A673 (cell line): Measurements from ENCODE around the gene HOXA4. TPM values are rescaled to one million over a fixed set of nuclear protein-coding genes. Genes with fewer than 3 reads are reported as not detected.

Source experiments
- BruUV-seq: library from RNA; stranded (reverse); fragments of 400-500 nt; replicated peaks from 2 replicates; lab custom pipeline; 2021; lab: Mats Ljungman, UMichigan
- CTCF ChIA-PET: fragments of 300-600 bp; sonication (Branson Sonifier 250); formaldehyde crosslinking; loops from one replicate; lab custom pipeline; 2022; ENCODE audit warnings: antibody characterized with exemption; lab: Charles Lee
- POLR2A ChIA-PET: fragments of 300-600 bp; sonication (Branson Sonifier 250); formaldehyde crosslinking; loops from one replicate; lab custom pipeline; 2022; ENCODE audit warnings: antibody characterized with exemption; ENCODE audit not compliant: low non-redundant PET; lab: Charles Lee
- DNase-seq: peaks from one replicate; pipeline ENCODE4 v3.0.0-alpha.2; 2015; ENCODE audit warnings: low spot score
- H3K27ac ChIP-seq: fragments of 200-600 bp; sonication (generic); 2 replicates; pipeline ENCODE4 v1.5.1; 2016; ENCODE audit warnings: mixed run types, low read depth, mild to moderate bottlenecking, mixed read lengths, antibody characterized with exemption, low read length; ENCODE audit not compliant: poor library complexity, severe bottlenecking
- H3K27me3 ChIP-seq: fragments of 200-600 bp; sonication (generic); replicated peaks from 2 replicates; pipeline ENCODE4 v1.6.1; 2017; ENCODE audit warnings: mixed run types, low read depth, mild to moderate bottlenecking, mixed read lengths, antibody characterized with exemption, low read length; ENCODE audit not compliant: insufficient read depth, poor library complexity
- H3K36me3 ChIP-seq: fragments of 200-600 bp; sonication (generic); 2 replicates; pipeline ENCODE4 v1.6.1; 2016; ENCODE audit warnings: mixed run types, mild to moderate bottlenecking, mixed read lengths, antibody characterized with exemption, low read length; ENCODE audit not compliant: insufficient read depth, poor library complexity, severe bottlenecking
- H3K4me1 ChIP-seq: fragments of 200-600 bp; sonication (generic); 2 replicates; pipeline ENCODE4 v1.6.1; 2017; ENCODE audit warnings: mixed run types, mild to moderate bottlenecking, mixed read lengths, antibody characterized with exemption, low read length; ENCODE audit not compliant: insufficient read depth, poor library complexity, severe bottlenecking
- H3K4me3 ChIP-seq: fragments of 200-600 bp; sonication (generic); 2 replicates; pipeline ENCODE4 v1.5.1; 2016; ENCODE audit warnings: low read depth, mixed run types, mild to moderate bottlenecking, mixed read lengths, low read length; ENCODE audit not compliant: poor library complexity, severe bottlenecking
- H3K9me3 ChIP-seq: fragments of 200-600 bp; sonication (generic); 2 replicates; pipeline ENCODE4 v1.6.1; 2016; ENCODE audit warnings: mixed run types, low read depth, mild to moderate bottlenecking, mixed read lengths, antibody characterized with exemption, low read length; ENCODE audit not compliant: poor library complexity, severe bottlenecking
- CTCF ChIP-seq: fragments of 300-800, 200-600 bp; sonication (generic); conservative IDR thresholded peaks from 2 replicates; pipeline ENCODE4 v1.5.1; 2017; ENCODE audit warnings: low read depth, mild to moderate bottlenecking, antibody characterized with exemption, low read length, moderate library complexity, mixed read lengths
- EZH2 ChIP-seq: fragments of 200-600 bp; sonication (generic); IDR thresholded peaks from 2 replicates; pipeline ENCODE4 v1.6.1; 2017; ENCODE audit warnings: borderline replicate concordance, low read depth, mild to moderate bottlenecking, mixed read lengths, antibody characterized with exemption, low read length; ENCODE audit not compliant: poor library complexity, severe bottlenecking
- intact Hi-C: fragments of 100-400 bp; cut with micrococcal nuclease; formaldehyde crosslinking; loops from one replicate; pipeline ENCODE4 v1.10.0; 2022; ENCODE audit not compliant: unreplicated experiment
- total RNA-seq: library from RNA; stranded (reverse); gene quantifications from 2 replicates; pipeline ENCODE4 v1.2.3, GENCODE V29; 2021

Gene HOXA4
- total RNA-seq, 1 experiment from 2014 or later, result not detected

GRCh38 chr7:27145914-27146412 is 15.4 kb upstream of the HOXA4 start:
- H3K4me3 ChIP-seq, result no peak overlapping the region
- H3K36me3 ChIP-seq, result no peaks in the 10 kb centered on the region
- intact Hi-C loops, result no loop called here
- H3K27ac ChIP-seq, result no peak overlapping the region
- DNase-seq, result no peak
- TF ChIP-seq EZH2 (no peak), CTCF (no peak)
- BruUV-seq, result no TSS peak
- CTCF ChIA-PET, result no interaction called here
- H3K9me3 ChIP-seq, result no peaks in the 10 kb centered on the region
- peaks cover 14% of the 10 kb centered on the region for H3K4me1 ChIP-seq
- POLR2A ChIA-PET, result no interaction called here
- peaks cover 94% of the 10 kb centered on the region for H3K27me3 ChIP-seq

- BruUV-seq, result no TSS peak
- ChIA-PET POLR2A (no interaction called here), CTCF (no interaction called here)
- H3K4me3 ChIP-seq, result no peak overlapping the region
- H3K27ac ChIP-seq, result no peak overlapping the region
- TF ChIP-seq EZH2 (no peak), CTCF (no peak)
- H3K36me3 ChIP-seq, result no peaks in the 10 kb centered on the region
- intact Hi-C loops, result no loop called here
- peaks cover 99% of the 10 kb centered on the region for H3K27me3 ChIP-seq
- H3K4me1 ChIP-seq, result peaks cover 14% of the 10 kb centered on the region
- DNase-seq, result no peak
- no peaks in the 10 kb centered on the region for H3K9me3 ChIP-seq
These were observed 14.8 kb upstream of the HOXA4 start for GRCh38 chr7:27145165-27145913.

- ChIA-PET POLR2A (no interaction called here), CTCF (interaction anchor here (1.6 kb wide), 1 partner anchor 16 kb away, joined by 5 read pairs; no protein-coding TSS in a partner anchor)
- H3K36me3 ChIP-seq, result no peaks in the 10 kb centered on the region
- no peak overlapping the region for H3K27ac ChIP-seq
- H3K4me1 ChIP-seq, result peaks cover 14% of the 10 kb centered on the region
- no peak overlapping the region for H3K4me3 ChIP-seq
- no peak for DNase-seq
- TF ChIP-seq EZH2 (no peak), CTCF (no peak)
- peaks cover 100% of the 10 kb centered on the region for H3K27me3 ChIP-seq
- H3K9me3 ChIP-seq, result no peaks in the 10 kb centered on the region
- intact Hi-C loops, result loop anchor here (5.0 kb wide), 1 partner anchor 1272 kb away; no protein-coding TSS in a partner anchor
- no TSS peak for BruUV-seq
These were observed 14.2 kb upstream of the HOXA4 start for GRCh38 chr7:27144781-27145164.
